Brain pericyte (primary cell): ENCODE data around the gene CDKAL1.
"Not testable (repeated sequence)": the region's sequence is repeated elsewhere in the genome, so short reads cannot be mapped to it uniquely, and the experiment has no call there.

ENCODE experiments used
- DNase-seq: peaks from one replicate; pipeline ENCODE4 v3.0.0-alpha.2; 2012; ENCODE audit warnings: low read depth, low spot score

Gene CDKAL1

DNA sequence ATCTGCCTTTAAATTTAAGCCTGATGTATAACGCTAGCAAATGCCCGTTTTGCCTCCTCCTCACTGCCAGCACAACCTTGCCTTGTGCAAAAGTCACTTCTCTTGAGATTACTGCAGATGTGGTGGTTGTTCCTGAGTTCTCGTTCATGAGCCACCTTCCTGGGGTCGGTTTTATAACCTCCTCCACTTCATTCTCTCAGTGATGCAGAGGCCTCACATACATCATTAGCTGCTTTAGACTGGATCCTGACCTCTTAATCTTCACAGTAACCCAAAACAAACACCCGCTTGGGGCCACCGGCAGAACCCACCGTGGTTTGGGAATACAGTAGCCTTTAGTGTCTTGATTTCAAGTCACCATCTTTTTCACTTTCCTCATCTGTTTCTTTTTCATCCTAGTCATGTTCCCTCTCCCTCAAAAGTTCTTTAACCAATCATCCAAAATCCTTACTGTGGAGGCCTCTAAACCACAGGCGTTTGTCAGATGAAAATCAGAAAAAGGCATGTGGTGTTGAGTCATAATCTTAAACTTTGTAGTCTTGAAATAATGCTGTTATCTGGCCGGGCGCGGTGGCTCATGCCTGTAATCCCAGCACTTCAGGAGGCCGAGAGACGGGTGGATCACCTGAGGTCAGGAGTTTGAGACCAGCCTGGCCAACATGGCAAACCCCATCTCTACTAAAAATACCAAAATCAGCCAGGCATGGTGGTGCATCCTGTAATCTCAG is 629.0 kb downstream of the CDKAL1 start:
- no peak for DNase-seq

GRCh38 chr6:21163838-21164180 is 629.6 kb downstream of the CDKAL1 start:
- no peak for DNase-seq

- no peak for DNase-seq
These were observed 630.6 kb downstream of the CDKAL1 start for GRCh38 chr6:21164768-21165326.

GRCh38 chr6:21166754-21167153 is 632.5 kb downstream of the CDKAL1 start:
- no peak for DNase-seq

- DNase-seq, result no peak
These were observed 633.5 kb downstream of the CDKAL1 start for GRCh38 chr6:21167790-21168189.

DNA sequence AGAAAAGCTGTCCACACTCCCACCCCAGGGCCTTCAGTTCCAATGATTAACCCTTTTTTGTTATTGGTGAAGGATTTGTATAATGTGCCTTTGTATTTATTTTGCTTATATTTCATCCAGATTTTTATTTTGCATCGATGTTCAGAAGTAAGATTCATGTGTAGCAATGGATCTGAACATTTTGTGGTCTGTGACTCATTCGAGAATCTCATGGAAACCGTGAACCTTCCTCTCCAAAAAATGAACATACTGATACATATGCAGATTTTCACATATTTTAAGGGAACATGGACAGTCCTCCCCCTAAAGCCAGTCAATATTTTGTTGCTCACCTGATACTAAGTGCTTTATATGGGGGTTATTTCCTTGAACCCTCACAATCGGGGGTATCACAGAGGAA is 637.5 kb downstream of the CDKAL1 start:
- no peak for DNase-seq

DNA sequence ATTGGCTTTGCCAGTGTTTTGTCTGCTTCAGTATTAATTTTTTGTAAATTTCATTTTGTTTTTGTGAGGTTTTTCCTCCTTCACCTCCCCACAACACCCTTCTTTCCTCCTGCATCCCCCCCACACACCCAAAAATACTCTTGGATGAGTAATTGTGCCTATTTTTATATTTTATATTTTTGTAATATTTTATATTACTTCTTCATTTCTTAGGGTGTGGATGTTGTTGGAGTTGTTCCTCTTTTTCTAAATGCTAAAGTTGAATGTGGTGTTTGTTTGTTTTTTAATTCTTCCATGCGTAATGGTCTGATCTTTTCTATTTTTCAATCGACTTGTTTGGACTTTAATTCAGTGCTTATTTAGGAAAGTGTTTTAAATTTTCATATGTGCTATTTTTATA is 638.8 kb downstream of the CDKAL1 start:
- DNase-seq, result no peak

GRCh38 chr6:21173678-21174077 is 639.4 kb downstream of the CDKAL1 start:
- DNase-seq, result no peak

GRCh38 chr6:21176197-21176596 is 641.9 kb downstream of the CDKAL1 start:
- no peak for DNase-seq

DNA sequence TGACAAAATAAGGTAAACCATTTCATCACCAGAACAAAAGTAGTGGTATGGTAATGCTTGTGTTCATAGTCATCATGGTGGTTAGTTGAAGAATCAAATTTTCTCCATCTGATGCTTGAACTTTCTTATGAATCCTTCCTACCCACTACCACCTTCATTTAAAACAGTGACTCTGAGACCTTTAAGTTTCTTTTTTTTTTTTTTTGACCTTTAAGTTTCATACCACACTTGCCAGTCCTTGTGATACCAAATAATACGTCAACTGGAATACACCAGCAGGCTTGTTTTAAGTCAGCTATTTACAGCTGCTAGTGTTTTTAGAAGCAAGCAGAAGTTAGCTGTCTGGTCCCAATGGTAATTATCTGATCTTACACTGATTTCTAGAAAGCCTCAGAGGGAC is 645.9 kb downstream of the CDKAL1 start:
- DNase-seq, result no peak

DNA sequence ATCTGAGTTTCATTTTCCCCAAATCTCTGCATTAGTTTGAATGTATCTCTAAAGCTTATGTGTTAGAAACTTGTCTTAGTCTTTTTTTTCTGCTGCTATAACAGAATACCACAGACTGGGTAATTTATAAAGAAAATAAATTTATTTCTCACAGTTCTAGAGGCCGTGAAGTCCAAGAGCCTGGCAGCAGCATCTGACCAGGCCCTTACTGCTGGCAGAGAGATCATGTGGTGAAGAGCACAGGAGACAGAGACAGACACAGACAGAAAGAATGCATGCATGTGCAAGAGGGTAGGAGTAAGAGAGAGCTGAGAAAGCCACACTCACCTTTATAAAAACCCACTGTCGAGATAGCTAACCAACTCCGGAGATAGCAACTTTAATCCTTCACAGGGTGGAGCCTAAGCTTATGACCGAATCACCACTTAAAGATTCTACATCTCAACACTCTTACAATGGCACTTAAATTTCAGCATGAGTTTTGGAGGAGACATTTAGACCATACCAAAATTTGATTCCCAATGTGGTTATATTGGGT is 646.6 kb downstream of the CDKAL1 start:
- no peak for DNase-seq

- DNase-seq, result no peak
These were observed 647.6 kb downstream of the CDKAL1 start for GRCh38 chr6:21181866-21182265.

DNA sequence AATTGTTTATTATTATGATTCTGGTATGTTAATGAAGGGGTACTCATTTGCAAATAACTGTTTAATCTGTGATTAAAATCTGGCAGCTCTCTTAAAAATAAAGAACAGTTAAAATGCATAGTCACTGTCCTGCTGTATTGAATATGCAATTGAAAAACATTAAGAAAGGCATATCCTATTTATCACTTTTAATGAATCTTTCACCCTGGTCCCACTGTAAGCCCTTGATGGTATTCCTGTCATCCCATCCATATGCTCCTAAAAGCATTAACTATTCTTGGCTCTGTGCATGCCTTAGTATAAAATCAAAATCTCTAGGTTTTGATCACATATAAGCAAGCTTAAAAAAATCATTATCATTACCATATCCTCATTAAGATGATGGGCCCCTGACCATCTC is 648.3 kb downstream of the CDKAL1 start:
- no peak for DNase-seq

DNA sequence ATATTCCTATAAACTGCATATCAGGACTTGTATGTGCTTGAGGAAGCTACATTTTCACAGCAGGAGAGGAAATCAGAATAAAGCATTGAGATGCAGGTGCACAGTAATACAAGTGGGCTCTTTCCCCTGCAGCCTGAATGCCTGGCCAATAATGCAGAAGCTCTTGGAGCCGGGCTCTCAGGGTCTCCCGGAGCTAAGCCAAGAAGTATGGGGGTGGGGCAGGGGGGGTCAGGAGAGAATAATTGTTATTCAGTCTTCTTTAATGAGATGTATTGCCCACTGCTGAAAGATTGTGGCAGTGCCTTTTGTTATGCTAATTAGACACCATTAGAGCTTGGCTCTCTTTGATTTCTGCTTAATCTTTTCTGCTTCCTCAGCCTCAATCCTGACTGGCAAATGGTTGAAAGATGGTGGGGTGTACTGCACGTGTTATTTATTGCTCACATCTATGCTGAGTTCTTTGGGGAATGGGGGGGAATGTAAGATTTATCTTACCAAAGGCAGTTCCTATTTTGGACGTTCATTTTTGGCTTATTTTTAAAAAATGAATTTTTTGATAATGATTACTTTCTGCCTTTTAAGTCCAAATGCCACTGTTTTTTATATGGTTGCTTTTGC is 651.7 kb downstream of the CDKAL1 start:
- DNase-seq, result no peak

- no peak for DNase-seq
These were observed 652.3 kb downstream of the CDKAL1 start for GRCh38 chr6:21186479-21187055.

GRCh38 chr6:21187485-21187884 is 653.2 kb downstream of the CDKAL1 start:
- DNase-seq, result no peak

DNA sequence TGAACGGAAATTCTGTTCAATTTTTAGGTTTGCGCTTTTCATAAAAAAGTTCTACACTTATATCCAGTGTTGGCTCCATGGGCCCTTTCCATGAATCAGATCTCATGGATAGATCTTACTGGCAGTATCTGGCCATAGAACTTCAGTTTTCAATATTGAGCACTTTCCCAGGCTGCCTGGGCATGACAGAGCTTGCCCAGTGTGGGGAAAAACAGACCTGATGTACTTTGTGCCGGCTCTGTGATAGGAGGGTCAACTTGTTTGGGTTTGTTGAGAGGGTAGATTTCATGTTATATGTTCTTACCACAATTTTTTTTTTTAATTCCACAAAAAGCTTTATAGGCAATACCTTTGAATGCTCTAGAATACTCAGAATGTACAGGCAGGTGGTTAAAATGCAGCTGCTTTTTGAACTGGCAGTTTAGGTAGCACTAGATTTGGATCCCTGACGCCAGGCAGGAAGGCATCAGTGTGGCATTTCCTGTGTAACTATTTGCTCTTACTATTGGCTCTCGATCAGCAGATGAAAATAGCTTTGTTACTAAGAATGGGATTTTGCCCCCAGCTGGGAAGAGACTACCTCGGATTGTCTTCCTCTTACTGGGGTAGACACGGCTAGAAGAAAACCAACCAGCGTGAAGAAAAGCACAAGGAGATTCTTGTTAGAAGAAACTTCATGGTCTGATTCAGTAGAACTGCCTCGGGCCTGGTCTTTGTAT is 654.4 kb downstream of the CDKAL1 start:
- no peak for DNase-seq

DNA sequence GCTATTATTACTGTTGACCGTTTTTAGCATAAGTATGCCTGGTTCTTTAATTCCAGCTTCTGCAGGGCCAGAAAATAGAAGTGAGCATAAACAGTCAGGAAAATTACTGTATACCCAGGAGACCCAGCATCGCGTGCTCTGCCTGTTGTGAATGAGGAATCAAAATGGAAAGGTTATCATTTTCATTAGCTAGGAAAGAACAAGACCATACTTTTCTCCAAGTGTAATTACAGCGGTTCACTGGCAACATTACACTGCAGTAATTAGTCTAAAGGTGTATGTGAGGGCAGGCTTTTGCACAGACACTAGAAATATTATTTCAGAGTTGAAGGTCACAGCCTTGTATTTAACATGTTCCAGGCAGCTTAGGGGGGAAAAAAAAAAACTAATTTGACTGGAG is 655.5 kb downstream of the CDKAL1 start:
- no peak for DNase-seq

DNA sequence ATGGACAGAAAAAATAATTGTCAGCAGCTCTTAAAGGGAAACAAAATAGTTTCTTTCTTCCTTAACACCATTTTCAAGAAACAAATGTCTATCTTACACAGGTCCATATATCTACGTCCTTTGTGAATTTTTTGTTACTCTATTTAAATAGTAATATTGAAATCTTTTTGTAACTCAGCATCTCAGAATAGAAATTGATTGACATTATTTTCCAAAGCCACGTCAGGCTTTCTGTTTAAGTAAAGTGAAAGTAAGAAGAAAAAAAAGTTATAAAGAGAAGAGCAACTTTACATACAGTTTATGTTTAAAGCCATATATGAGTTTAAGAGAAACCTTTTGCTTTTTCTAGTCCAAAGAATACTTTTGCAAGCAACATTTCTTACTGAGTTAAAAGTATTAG is 656.4 kb downstream of the CDKAL1 start:
- DNase-seq, result no peak

DNA sequence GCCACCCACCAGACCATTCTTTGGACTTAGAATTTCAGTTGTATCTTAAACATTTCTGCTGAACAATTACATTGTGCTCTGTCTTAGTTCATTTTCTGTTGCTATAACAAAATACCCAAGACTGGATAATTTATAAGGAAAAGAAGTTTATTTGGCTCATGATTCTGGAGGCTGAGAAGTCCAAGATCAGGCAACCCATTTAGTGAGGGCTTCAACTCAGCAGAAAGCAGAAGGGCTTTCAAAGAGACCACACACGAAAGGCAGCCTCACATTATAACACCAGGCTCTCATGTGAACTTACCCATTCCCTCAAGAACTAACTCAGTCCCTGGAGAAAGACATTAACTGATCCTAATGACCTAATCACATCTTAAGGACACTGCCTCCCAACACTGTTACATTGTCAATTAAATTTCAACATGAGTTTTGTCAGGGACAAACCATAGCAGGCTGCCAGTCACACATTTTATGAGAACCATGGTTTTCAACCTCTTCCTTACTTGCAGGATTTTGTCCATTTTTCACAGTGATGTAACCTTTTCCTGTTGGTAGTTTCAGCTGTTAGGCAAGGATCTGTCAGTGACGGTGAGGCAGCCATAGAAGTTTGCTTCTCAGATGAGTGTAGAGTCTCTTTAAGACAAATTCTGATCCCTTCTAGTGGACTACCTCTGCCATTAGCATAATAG is 659.7 kb downstream of the CDKAL1 start:
- no peak for DNase-seq

GRCh38 chr6:21195301-21195700 is 661.0 kb downstream of the CDKAL1 start:
- DNase-seq, result not testable (repeated sequence)
